H9 (cell line): Measurements from ENCODE around the gene TMEM38A. TPM values are rescaled to one million over a fixed set of nuclear protein-coding genes. Genes with fewer than 3 reads are reported as not detected.

Source experiments
- DNase-seq: peaks from one replicate; pipeline ENCODE4 v3.0.0-alpha.2; 2017
- H2AFZ ChIP-seq: one replicate; pipeline ENCODE4 v1.6.1; 2013; ENCODE audit warnings: mild to moderate bottlenecking, low read length, control low read depth, moderate library complexity
- H2AK5ac ChIP-seq: 2 replicates; pipeline ENCODE4 v1.6.1; 2013; ENCODE audit warnings: low read length, control low read depth, mixed read lengths; ENCODE audit not compliant: insufficient read length
- H2BK120ac ChIP-seq: one replicate; pipeline ENCODE4 v1.6.1; 2013; ENCODE audit warnings: low read depth, mild to moderate bottlenecking, low read length, control low read depth, inconsistent platforms; ENCODE audit not compliant: poor library complexity, severe bottlenecking
- H2BK12ac ChIP-seq: 2 replicates; pipeline ENCODE4 v1.6.1; 2013; ENCODE audit warnings: low read length, control low read depth, mixed read lengths, low read depth; ENCODE audit not compliant: insufficient read length
- H2BK15ac ChIP-seq: 2 replicates; pipeline ENCODE4 v1.6.1; 2013; ENCODE audit warnings: low read depth, low read length, control low read depth
- H2BK20ac ChIP-seq: one replicate; pipeline ENCODE4 v1.6.1; 2013; ENCODE audit warnings: low read depth, mild to moderate bottlenecking, low read length, control low read depth, inconsistent platforms; ENCODE audit not compliant: poor library complexity, severe bottlenecking
- H2BK5ac ChIP-seq: 2 replicates; pipeline ENCODE4 v1.6.1; 2013; ENCODE audit warnings: low read length, control low read depth, mixed read lengths; ENCODE audit not compliant: insufficient read length
- H3K14ac ChIP-seq: 2 replicates; pipeline ENCODE4 v1.6.1; 2013; ENCODE audit warnings: low read length, control low read depth; ENCODE audit not compliant: insufficient read depth
- H3K18ac ChIP-seq: 2 replicates; pipeline ENCODE4 v1.6.1; 2013; ENCODE audit warnings: low read depth, mild to moderate bottlenecking, mixed read lengths, low read length, control low read depth; ENCODE audit not compliant: insufficient read length
- H3K23ac ChIP-seq: 2 replicates; pipeline ENCODE4 v1.6.1; 2013; ENCODE audit warnings: low read length, control low read depth, mixed read lengths, low read depth; ENCODE audit not compliant: insufficient read length
- H3K23me2 ChIP-seq: 2 replicates; pipeline ENCODE4 v1.6.1; 2013; ENCODE audit warnings: low read depth, mild to moderate bottlenecking, mixed read lengths, low read length, control low read depth; ENCODE audit not compliant: insufficient read length, poor library complexity, severe bottlenecking
- H3K27ac ChIP-seq: 2 replicates; pipeline ENCODE4 v1.5.1; 2013; ENCODE audit warnings: low read length, control low read depth, mixed read lengths, low read depth; ENCODE audit not compliant: insufficient read length
- H3K27me3 ChIP-seq: 2 replicates; pipeline ENCODE4 v1.6.1; 2013; ENCODE audit warnings: low read length, control low read depth, inconsistent platforms; ENCODE audit not compliant: insufficient read depth
- H3K4ac ChIP-seq: 2 replicates; pipeline ENCODE4 v1.6.1; 2013; ENCODE audit warnings: low read depth, mild to moderate bottlenecking, control low read depth, inconsistent platforms, low read length, moderate library complexity
- H3K4me1 ChIP-seq: 2 replicates; pipeline ENCODE4 v1.6.1; 2013; ENCODE audit warnings: low read length, control low read depth, inconsistent platforms; ENCODE audit not compliant: insufficient read depth
- H3K4me2 ChIP-seq: 2 replicates; pipeline ENCODE4 v1.6.1; 2013; ENCODE audit warnings: low read length, control low read depth, mixed read lengths; ENCODE audit not compliant: insufficient read length, insufficient read depth
- H3K56ac ChIP-seq: 2 replicates; pipeline ENCODE4 v1.6.1; 2013; ENCODE audit warnings: low read depth, mild to moderate bottlenecking, mixed read lengths, low read length, control low read depth; ENCODE audit not compliant: insufficient read length
- H3K79me1 ChIP-seq: 2 replicates; pipeline ENCODE4 v1.6.1; 2013; ENCODE audit warnings: low read depth, mild to moderate bottlenecking, moderate library complexity, low read length, control low read depth, inconsistent platforms; ENCODE audit not compliant: insufficient read depth, poor library complexity, severe bottlenecking
- H3K79me2 ChIP-seq: 2 replicates; pipeline ENCODE4 v1.6.1; 2013; ENCODE audit warnings: low read length, control low read depth, inconsistent platforms; ENCODE audit not compliant: insufficient read depth
- H3K9ac ChIP-seq: 2 replicates; pipeline ENCODE4 v1.6.1; 2013; ENCODE audit warnings: low read length, control low read depth, mixed read lengths; ENCODE audit not compliant: insufficient read length; ENCODE audit errors: extremely low read depth
- H3K9me3 ChIP-seq: one replicate; pipeline ENCODE4 v1.6.1; 2013; ENCODE audit warnings: low read depth, low read length, inconsistent platforms; ENCODE audit not compliant: control insufficient read depth
- H3T11ph ChIP-seq: one replicate; pipeline ENCODE4 v1.6.1; 2013; ENCODE audit warnings: mild to moderate bottlenecking, low read length, control low read depth, inconsistent platforms
- H4K20me1 ChIP-seq: one replicate; pipeline ENCODE4 v1.6.1; 2013; ENCODE audit not compliant: control insufficient read depth, insufficient read length, insufficient read depth
- H4K5ac ChIP-seq: 2 replicates; pipeline ENCODE4 v1.6.1; 2013; ENCODE audit warnings: low read depth, mild to moderate bottlenecking, mixed read lengths, low read length, control low read depth; ENCODE audit not compliant: insufficient read length
- H4K8ac ChIP-seq: replicated peaks from 2 replicates; pipeline ENCODE4 v1.6.1; 2013; ENCODE audit warnings: low read length, control low read depth, mixed read lengths, low read depth; ENCODE audit not compliant: insufficient read length
- H4K91ac ChIP-seq: 2 replicates; pipeline ENCODE4 v1.6.1; 2013; ENCODE audit warnings: low read depth, mild to moderate bottlenecking, moderate library complexity, mixed read lengths, low read length, control low read depth; ENCODE audit not compliant: insufficient read length
- H3K27ac Mint-ChIP-seq, 3 experiments: 2 replicates in 2 of 3; 3 replicates in 1 of 3; pipeline ENCODE4 v1.8.0; 2020 to 2021; ENCODE audit warnings: mixed read lengths in 3 of 3, mild to moderate bottlenecking in 1 of 3, moderate library complexity in 1 of 3
- H3K27me3 Mint-ChIP-seq: 2 replicates; pipeline ENCODE4 v1.8.0; 2021; ENCODE audit warnings: low read depth, mild to moderate bottlenecking, moderate library complexity, mixed read lengths
- H3K36me3 Mint-ChIP-seq, 3 experiments: 2 replicates in 2 of 3; 3 replicates in 1 of 3; pipeline ENCODE4 v1.8.0; 2020 to 2021; ENCODE audit warnings: low read depth in 3 of 3, mixed read lengths in 3 of 3; ENCODE audit not compliant: insufficient read depth in 1 of 3
- H3K4me1 Mint-ChIP-seq, 2 experiments: 2 replicates each; pipeline ENCODE4 v1.8.0; 2020; ENCODE audit warnings: mixed read lengths in 2 of 2
- H3K4me3 Mint-ChIP-seq, 2 experiments: 2 replicates in 1 of 2; 3 replicates in 1 of 2; pipeline ENCODE4 v1.8.0; 2020 to 2021; ENCODE audit warnings: mild to moderate bottlenecking in 2 of 2, mixed read lengths in 2 of 2, moderate library complexity in 1 of 2
- H3K9me3 Mint-ChIP-seq, 2 experiments: 2 replicates in 1 of 2; 3 replicates in 1 of 2; pipeline ENCODE4 v1.8.0; 2020; ENCODE audit warnings: mild to moderate bottlenecking in 2 of 2, mixed read lengths in 2 of 2, moderate library complexity in 1 of 2
- WGBS: extraction: QIAGEN DNeasy Blood & Tissue Kit; methylation state at CpG from one replicate; pipeline ENCODE4 v1.1.7; 2013; ENCODE audit warnings: missing lambda C conversion rate, low lambda C conversion rate, mixed read lengths; ENCODE audit not compliant: insufficient read length; ENCODE audit errors: extremely low coverage; 5-methylcytosine and 5-hydroxymethylcytosine counted together
- total RNA-seq: library from RNA; stranded (reverse); gene quantifications from 2 replicates; pipeline ENCODE4 v1.2.1, GENCODE V29; 2021
- TF ChIP-seq, protein P1 (sequence below): fragments of 200-600 bp; sonication (generic); conservative IDR thresholded peaks from 3 replicates; pipeline ENCODE4 v1.8.0; 2021; ENCODE audit warnings: antibody characterized with exemption, mild to moderate bottlenecking

The TMEM38A gene
- total RNA-seq, 1 experiment from 2014 or later = 7.4 TPM

- no peak overlapping the region for H3K14ac ChIP-seq
- no peak overlapping the region for H2BK12ac ChIP-seq
- no peak overlapping the region for H3K56ac ChIP-seq
- H2BK15ac ChIP-seq = no peak overlapping the region
- H3K9me3 Mint-ChIP-seq = no peaks in the 10 kb centered on the region
- no peak overlapping the region for H2BK5ac ChIP-seq
- H3K79me1 ChIP-seq = peaks cover 21% of the 10 kb centered on the region
- H3K18ac ChIP-seq = no peak overlapping the region
- H3K36me3 Mint-ChIP-seq = no peaks in the 10 kb centered on the region
- H3K4me3 Mint-ChIP-seq = no peak overlapping the region
- H3K23me2 ChIP-seq = no peaks in the 10 kb centered on the region
- no peak overlapping the region for H3K27ac ChIP-seq
- H3K27ac Mint-ChIP-seq = peak overlapping the region in 2 of 3 experiments; percentile 5 to 73; a peak in 1 of 7 replicates
- WGBS = no CpG with 5 or more reads among the region's 2 CpGs
- H3K4me1 ChIP-seq = peaks cover 3% of the 10 kb centered on the region; the same call in 1 of the 2 replicates
- H3T11ph ChIP-seq = no peak overlapping the region
- H4K20me1 ChIP-seq = no peaks in the 10 kb centered on the region
- no peak overlapping the region for H3K23ac ChIP-seq
- H3K27me3 ChIP-seq = no peaks in the 10 kb centered on the region
- no peak for DNase-seq
- H3K9ac ChIP-seq = no peak overlapping the region
- no peaks in the 10 kb centered on the region for H3K9me3 ChIP-seq
- no peak overlapping the region for H4K91ac ChIP-seq
- no peak overlapping the region for H2BK20ac ChIP-seq
- H2BK120ac ChIP-seq = no peak overlapping the region
- H2AK5ac ChIP-seq = no peak overlapping the region
- H3K4me1 Mint-ChIP-seq = peaks cover 25 to 26% of the 10 kb centered on the region in 2 experiments
- peaks cover 53% of the 10 kb centered on the region; the same call in 1 of the 2 replicates for H3K79me2 ChIP-seq
- H2AFZ ChIP-seq = no peak overlapping the region
- no peak overlapping the region for H4K8ac ChIP-seq
- TF ChIP-seq, protein P1, sequence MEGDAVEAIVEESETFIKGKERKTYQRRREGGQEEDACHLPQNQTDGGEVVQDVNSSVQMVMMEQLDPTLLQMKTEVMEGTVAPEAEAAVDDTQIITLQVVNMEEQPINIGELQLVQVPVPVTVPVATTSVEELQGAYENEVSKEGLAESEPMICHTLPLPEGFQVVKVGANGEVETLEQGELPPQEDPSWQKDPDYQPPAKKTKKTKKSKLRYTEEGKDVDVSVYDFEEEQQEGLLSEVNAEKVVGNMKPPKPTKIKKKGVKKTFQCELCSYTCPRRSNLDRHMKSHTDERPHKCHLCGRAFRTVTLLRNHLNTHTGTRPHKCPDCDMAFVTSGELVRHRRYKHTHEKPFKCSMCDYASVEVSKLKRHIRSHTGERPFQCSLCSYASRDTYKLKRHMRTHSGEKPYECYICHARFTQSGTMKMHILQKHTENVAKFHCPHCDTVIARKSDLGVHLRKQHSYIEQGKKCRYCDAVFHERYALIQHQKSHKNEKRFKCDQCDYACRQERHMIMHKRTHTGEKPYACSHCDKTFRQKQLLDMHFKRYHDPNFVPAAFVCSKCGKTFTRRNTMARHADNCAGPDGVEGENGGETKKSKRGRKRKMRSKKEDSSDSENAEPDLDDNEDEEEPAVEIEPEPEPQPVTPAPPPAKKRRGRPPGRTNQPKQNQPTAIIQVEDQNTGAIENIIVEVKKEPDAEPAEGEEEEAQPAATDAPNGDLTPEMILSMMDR = no peak
- H3K4me2 ChIP-seq = no peak overlapping the region
- H3K27me3 Mint-ChIP-seq = no peaks in the 10 kb centered on the region; the same call in 1 of the 2 replicates
- H4K5ac ChIP-seq = no peak overlapping the region
- H3K4ac ChIP-seq = no peak overlapping the region
Observed at GRCh38 chr19:16613841-16614240, 47.1 kb upstream of the TMEM38A start.
